Effector CD4-positive, alpha-beta T cell (primary cell): ENCODE measurements around the gene AP2A1.

Experiments
- DNase-seq: peaks from one replicate; pipeline ENCODE4 v3.0.0-alpha.2; 2020

Gene AP2A1

GRCh38 chr19:49840736-49841249, 74.0 kb downstream of the AP2A1 start:
- DNase-seq, result no peak

- no peak for DNase-seq
Measured at GRCh38 chr19:49843265-49843664, 76.5 kb downstream of the AP2A1 start.

GRCh38 chr19:49844138-49845095, 77.6 kb downstream of the AP2A1 start:
- DNase-seq, result no peak

GRCh38 chr19:49845414-49845813, 78.6 kb downstream of the AP2A1 start:
- no peak for DNase-seq

GRCh38 chr19:49846408-49846807, 79.6 kb downstream of the AP2A1 start:
- no peak for DNase-seq

GRCh38 chr19:49847731-49848696, 81.2 kb downstream of the AP2A1 start:
- DNase-seq, result no peak

- no peak for DNase-seq
Measured at GRCh38 chr19:49848938-49849337, 82.1 kb downstream of the AP2A1 start.

- DNase-seq, result no peak
Measured at GRCh38 chr19:49849433-49850220, 82.8 kb downstream of the AP2A1 start.

- no peak for DNase-seq
Measured at GRCh38 chr19:49850221-49850486, 83.4 kb downstream of the AP2A1 start.

GRCh38 chr19:49850487-49851342, 83.9 kb downstream of the AP2A1 start, which contains the start of gene PTOV1:
Gene PTOV1, plus strand, starts transcription at chr19:49851159.
- peak; percentile 82 for DNase-seq

- DNase-seq, result peak; percentile 24
Measured at GRCh38 chr19:49851456-49852259, 84.9 kb downstream of the AP2A1 start.

GRCh38 chr19:49852631-49853126, 85.9 kb downstream of the AP2A1 start:
- DNase-seq, result no peak

- DNase-seq, result no peak
Measured at GRCh38 chr19:49853852-49854377, 87.1 kb downstream of the AP2A1 start.

GRCh38 chr19:49854378-49855263, 87.8 kb downstream of the AP2A1 start:
- DNase-seq, result no peak

- DNase-seq, result no peak
Measured at GRCh38 chr19:49855277-49855675, 88.5 kb downstream of the AP2A1 start.

GRCh38 chr19:49855676-49856573, 89.1 kb downstream of the AP2A1 start:
- no peak for DNase-seq

- DNase-seq, result no peak
Measured at GRCh38 chr19:49856574-49857021, 89.8 kb downstream of the AP2A1 start.
